H1 (cell line): ENCODE results near the gene POMT2. TPM values are rescaled to one million over a fixed set of nuclear protein-coding genes. Genes with fewer than 3 reads are reported as not detected.

Experiments used
- CTBP2 ChIP-seq: IDR thresholded peaks from 2 replicates; pipeline ENCODE4 v1.7.0; 2011; ENCODE audit warnings: borderline replicate concordance, mild to moderate bottlenecking, moderate library complexity, mixed read lengths, low read length; ENCODE audit not compliant: insufficient read depth, insufficient read length
- EGR1 ChIP-seq: IDR thresholded peaks from 2 replicates; pipeline ENCODE4 v1.6.1; 2011; ENCODE audit warnings: low read depth, low read length, borderline replicate concordance
- EP300 ChIP-seq, 2 experiments: IDR thresholded peaks; 1 replicate in 1 of 2; 2 replicates in 1 of 2; pipeline ENCODE4 v1.6.1; 2011 to 2012; ENCODE audit warnings: low read depth in 2 of 2, low read length in 2 of 2, mild to moderate bottlenecking in 2 of 2, borderline replicate concordance in 1 of 2, inconsistent platforms in 1 of 2, moderate library complexity in 1 of 2
- PHF8 ChIP-seq: fragments of 200-600 bp; sonication (generic); conservative IDR thresholded peaks from 2 replicates; pipeline ENCODE4 v1.7.1; 2012; ENCODE audit warnings: low read depth, mild to moderate bottlenecking, inconsistent platforms, low read length, moderate library complexity
- RNF2 ChIP-seq: fragments of 200-900, 300-1000 bp; sonication (generic); IDR thresholded peaks from 2 replicates; pipeline ENCODE4 v1.7.1; 2016; ENCODE audit warnings: borderline replicate concordance, low read depth, mild to moderate bottlenecking, antibody characterized with exemption, low read length; ENCODE audit not compliant: poor library complexity, severe bottlenecking; ENCODE audit errors: missing control alignments
- SAP30 ChIP-seq: fragments of 300-600 bp; sonication (generic); IDR thresholded peaks from 2 replicates; pipeline ENCODE4 v1.7.1; 2012; ENCODE audit warnings: low read length, moderate library complexity, mild to moderate bottlenecking, inconsistent platforms; ENCODE audit not compliant: insufficient read depth, insufficient replicate concordance
- SP1 ChIP-seq: IDR thresholded peaks from 2 replicates; pipeline ENCODE4 v1.6.1; 2011; ENCODE audit warnings: low read depth, low read length
- polyA plus RNA-seq, 7 experiments: library from polyadenylated mRNA; depleted of rRNA in 3 of 7; stranded (reverse) in 5 of 7; unstranded in 2 of 7; fragments of >200 nt in 5 of 7; fragments of 200-250 nt in 2 of 7; gene quantifications; 1 replicate in 5 of 7; 2 replicates in 1 of 7; 4 replicates in 1 of 7; pipeline versions ENCODE4 v1.2.1 to v1.2.3, GENCODE V29; 2011 to 2013; ENCODE audit warnings: missing spikeins in 2 of 7, mixed read lengths in 2 of 7
- total RNA-seq: library from RNA; stranded (reverse); fragmentation: NEBNext Ultra II Directional; extraction: Animal tissue kit (Norgen Biotek cat#: 25700); gene quantifications from 2 replicates; pipeline ENCODE4 v1.2.1, GENCODE V29; 2021
- TF ChIP-seq, protein P1 (sequence below): fragments of 300-600 bp; sonication (generic); IDR thresholded peaks from 2 replicates; pipeline ENCODE4 v1.7.1; 2012; ENCODE audit warnings: low read length, moderate library complexity, mild to moderate bottlenecking, inconsistent platforms; ENCODE audit not compliant: insufficient replicate concordance

The POMT2 gene
- total and polyA plus RNA-seq, 2 of the 8 experiments (the other 6 are each of a cell fraction or from before 2014, with no cell fraction given) = 20.8 to 44.9 TPM

DNA sequence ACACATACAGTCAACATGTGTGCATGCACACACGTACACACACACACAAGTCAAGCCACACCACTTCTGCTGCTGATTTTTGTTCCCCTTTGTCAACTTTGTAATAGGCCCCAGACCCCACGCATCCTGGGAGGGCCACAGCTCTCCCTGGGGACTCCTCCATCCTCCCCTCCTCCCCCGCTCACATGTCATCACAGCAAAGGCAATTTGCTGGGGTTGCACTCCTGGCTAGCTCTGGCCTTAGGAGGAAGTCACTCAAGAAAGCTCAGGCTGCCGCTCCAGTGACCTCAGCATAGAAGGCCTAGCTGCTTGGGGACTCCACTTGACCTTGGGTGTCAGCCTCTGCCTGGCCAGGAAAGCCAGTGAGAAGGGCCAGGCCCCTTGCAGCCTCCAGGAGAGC, 76.8 kb downstream of the POMT2 start (continued):
- TF ChIP-seq, protein P1, sequence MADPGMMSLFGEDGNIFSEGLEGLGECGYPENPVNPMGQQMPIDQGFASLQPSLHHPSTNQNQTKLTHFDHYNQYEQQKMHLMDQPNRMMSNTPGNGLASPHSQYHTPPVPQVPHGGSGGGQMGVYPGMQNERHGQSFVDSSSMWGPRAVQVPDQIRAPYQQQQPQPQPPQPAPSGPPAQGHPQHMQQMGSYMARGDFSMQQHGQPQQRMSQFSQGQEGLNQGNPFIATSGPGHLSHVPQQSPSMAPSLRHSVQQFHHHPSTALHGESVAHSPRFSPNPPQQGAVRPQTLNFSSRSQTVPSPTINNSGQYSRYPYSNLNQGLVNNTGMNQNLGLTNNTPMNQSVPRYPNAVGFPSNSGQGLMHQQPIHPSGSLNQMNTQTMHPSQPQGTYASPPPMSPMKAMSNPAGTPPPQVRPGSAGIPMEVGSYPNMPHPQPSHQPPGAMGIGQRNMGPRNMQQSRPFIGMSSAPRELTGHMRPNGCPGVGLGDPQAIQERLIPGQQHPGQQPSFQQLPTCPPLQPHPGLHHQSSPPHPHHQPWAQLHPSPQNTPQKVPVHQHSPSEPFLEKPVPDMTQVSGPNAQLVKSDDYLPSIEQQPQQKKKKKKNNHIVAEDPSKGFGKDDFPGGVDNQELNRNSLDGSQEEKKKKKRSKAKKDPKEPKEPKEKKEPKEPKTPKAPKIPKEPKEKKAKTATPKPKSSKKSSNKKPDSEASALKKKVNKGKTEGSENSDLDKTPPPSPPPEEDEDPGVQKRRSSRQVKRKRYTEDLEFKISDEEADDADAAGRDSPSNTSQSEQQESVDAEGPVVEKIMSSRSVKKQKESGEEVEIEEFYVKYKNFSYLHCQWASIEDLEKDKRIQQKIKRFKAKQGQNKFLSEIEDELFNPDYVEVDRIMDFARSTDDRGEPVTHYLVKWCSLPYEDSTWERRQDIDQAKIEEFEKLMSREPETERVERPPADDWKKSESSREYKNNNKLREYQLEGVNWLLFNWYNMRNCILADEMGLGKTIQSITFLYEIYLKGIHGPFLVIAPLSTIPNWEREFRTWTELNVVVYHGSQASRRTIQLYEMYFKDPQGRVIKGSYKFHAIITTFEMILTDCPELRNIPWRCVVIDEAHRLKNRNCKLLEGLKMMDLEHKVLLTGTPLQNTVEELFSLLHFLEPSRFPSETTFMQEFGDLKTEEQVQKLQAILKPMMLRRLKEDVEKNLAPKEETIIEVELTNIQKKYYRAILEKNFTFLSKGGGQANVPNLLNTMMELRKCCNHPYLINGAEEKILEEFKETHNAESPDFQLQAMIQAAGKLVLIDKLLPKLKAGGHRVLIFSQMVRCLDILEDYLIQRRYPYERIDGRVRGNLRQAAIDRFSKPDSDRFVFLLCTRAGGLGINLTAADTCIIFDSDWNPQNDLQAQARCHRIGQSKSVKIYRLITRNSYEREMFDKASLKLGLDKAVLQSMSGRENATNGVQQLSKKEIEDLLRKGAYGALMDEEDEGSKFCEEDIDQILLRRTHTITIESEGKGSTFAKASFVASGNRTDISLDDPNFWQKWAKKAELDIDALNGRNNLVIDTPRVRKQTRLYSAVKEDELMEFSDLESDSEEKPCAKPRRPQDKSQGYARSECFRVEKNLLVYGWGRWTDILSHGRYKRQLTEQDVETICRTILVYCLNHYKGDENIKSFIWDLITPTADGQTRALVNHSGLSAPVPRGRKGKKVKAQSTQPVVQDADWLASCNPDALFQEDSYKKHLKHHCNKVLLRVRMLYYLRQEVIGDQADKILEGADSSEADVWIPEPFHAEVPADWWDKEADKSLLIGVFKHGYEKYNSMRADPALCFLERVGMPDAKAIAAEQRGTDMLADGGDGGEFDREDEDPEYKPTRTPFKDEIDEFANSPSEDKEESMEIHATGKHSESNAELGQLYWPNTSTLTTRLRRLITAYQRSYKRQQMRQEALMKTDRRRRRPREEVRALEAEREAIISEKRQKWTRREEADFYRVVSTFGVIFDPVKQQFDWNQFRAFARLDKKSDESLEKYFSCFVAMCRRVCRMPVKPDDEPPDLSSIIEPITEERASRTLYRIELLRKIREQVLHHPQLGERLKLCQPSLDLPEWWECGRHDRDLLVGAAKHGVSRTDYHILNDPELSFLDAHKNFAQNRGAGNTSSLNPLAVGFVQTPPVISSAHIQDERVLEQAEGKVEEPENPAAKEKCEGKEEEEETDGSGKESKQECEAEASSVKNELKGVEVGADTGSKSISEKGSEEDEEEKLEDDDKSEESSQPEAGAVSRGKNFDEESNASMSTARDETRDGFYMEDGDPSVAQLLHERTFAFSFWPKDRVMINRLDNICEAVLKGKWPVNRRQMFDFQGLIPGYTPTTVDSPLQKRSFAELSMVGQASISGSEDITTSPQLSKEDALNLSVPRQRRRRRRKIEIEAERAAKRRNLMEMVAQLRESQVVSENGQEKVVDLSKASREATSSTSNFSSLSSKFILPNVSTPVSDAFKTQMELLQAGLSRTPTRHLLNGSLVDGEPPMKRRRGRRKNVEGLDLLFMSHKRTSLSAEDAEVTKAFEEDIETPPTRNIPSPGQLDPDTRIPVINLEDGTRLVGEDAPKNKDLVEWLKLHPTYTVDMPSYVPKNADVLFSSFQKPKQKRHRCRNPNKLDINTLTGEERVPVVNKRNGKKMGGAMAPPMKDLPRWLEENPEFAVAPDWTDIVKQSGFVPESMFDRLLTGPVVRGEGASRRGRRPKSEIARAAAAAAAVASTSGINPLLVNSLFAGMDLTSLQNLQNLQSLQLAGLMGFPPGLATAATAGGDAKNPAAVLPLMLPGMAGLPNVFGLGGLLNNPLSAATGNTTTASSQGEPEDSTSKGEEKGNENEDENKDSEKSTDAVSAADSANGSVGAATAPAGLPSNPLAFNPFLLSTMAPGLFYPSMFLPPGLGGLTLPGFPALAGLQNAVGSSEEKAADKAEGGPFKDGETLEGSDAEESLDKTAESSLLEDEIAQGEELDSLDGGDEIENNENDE = no peak
- TF ChIP-seq SP1 (no peak), PHF8 (no peak), CTBP2 (no peak), SAP30 (no peak), EP300 (IDR thresholded peaks at IDR 0.05; ENCODE audit: borderline replicate concordance in 1 of 2, low read depth in 2 of 2, low read length in 2 of 2) (no peak), RNF2 (no peak), EGR1 (no peak)
